Superior temporal gyrus (tissue), 1 donor: ENCODE measurements around the gene EXPH5.
"Not testable (repeated sequence)": the region's sequence is repeated elsewhere in the genome, so short reads cannot be mapped to it uniquely, and the experiment has no call there.

ENCODE experiments used
- DNase-seq: peaks from one replicate; pipeline ENCODE4 v3.0.0-alpha.2; 2016; ENCODE audit errors: extremely low spot score

EXPH5 gene

GRCh38 chr11:108593214-108593922 is at the start of gene EXPH5:
TSS of gene EXPH5 (minus strand) at chr11:108593768. CDS start at chr11:108593536, 232 bp downstream.
- DNase-seq: peak; percentile 59

- DNase-seq: not testable (repeated sequence)
These were observed 48.2 kb upstream of the EXPH5 start for GRCh38 chr11:108641752-108642151.

GRCh38 chr11:108639146-108639545 is 45.6 kb upstream of the EXPH5 start:
- no peak for DNase-seq

DNA sequence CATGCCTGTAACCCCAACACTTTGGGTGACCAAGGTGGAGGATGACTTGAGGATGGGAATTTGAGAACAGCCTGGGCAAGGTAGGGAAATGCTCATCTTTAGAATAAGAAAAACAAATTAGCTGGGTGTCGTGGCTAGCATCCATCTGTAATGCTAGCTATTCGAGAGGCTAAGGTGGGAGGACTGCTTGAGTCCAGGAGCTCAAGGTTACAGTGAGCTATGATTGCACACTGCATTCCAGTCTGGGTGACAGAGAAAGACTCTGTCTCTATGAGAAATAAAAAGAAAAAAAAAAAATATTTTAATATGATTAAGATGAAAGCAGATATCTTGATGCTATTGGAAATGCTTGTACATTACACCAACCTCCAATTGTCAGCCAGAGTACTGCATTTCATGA is 42.7 kb upstream of the EXPH5 start:
- DNase-seq: no peak

- no peak for DNase-seq
These were observed 41.5 kb upstream of the EXPH5 start for GRCh38 chr11:108635106-108635505.

- no peak for DNase-seq
These were observed 38.6 kb upstream of the EXPH5 start for GRCh38 chr11:108632041-108632704.

DNA sequence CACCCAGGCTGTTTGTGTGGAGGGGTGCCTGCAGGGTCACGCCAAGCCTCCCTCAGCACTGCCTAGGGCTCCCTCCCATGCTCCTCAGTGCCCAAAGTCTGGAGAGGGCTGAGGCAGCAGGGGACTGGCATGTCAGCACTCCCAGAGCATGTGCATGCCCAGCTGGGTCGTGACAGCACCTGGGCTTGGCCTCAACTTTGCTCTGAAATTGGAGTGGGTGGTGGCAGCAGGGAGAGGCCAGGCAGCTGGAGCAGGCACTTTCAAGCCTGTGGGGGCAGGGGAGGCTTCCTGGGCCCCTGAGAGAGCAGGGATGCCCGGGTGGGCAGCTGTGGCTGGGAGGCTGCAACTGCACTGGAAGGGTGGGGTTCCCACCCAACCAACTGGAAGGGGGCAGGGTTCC is 35.7 kb upstream of the EXPH5 start:
- no peak for DNase-seq

DNA sequence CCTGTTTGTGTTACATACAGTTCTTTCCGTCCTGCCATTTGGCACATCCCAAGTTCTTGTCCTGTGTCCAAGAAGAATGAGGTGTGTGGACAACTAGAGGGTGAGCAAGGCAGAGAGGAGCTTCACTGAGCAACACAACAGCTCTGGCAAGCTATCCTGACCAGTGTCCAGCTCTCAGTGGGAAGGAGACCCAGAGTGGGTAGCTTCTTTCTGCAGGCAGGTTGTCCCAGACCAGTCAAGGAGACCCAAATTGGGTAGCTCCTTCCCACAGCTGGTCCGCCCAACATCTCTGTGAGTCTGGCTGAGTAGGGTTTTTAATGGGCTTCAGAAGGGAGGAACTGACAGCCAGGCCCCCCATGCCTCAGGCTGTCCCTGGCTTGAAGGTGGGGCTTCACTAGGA is 35.2 kb upstream of the EXPH5 start:
- DNase-seq: no peak

- no peak for DNase-seq
These were observed 34.8 kb upstream of the EXPH5 start for GRCh38 chr11:108628326-108628725.

GRCh38 chr11:108624196-108624925 is 30.8 kb upstream of the EXPH5 start:
- DNase-seq: no peak

- DNase-seq: no peak
These were observed 28.8 kb upstream of the EXPH5 start for GRCh38 chr11:108622341-108622740.

GRCh38 chr11:108620958-108621772 is 27.6 kb upstream of the EXPH5 start:
- no peak for DNase-seq

DNA sequence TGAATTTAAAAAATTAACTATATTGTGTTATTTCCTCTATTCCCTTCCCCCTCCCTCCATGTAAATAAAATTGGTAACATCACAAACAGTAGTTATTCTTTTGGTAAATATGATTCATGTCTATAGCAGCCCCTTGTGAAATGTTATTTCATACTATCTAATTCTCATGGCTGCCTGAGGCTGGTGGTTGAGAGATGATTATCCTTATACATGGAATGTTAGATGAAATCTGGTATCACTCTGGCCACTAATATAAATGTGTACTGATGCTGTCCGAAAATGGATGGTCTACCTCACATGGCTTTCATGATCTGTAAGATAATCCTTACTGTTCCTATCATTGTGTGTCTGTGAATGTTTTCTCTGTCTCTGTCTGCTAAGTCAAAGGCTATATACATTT is 25.0 kb upstream of the EXPH5 start:
- no peak for DNase-seq

DNA sequence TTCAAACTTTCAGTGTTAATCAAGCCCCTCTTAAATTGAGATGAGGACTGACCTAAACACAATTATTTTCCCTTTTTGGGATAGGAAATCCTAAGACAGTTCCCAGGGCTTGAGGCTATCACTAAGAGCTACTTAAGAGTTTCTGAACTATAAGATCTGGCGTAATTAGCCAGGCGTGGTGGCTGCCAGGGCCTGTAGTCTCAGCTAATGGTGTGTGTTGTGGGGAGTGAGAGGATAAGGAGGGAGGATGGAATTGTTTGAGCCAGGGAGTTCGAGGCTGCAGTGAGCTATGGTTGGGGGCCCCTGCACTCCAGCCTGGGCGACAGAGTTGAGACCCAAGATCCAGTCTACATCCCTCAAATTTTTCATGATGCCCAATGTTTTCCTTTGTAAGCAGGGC is 23.5 kb upstream of the EXPH5 start:
- DNase-seq: no peak

- no peak for DNase-seq
These were observed 23.0 kb upstream of the EXPH5 start for GRCh38 chr11:108616549-108616948.

- DNase-seq: no peak
These were observed 20.5 kb upstream of the EXPH5 start for GRCh38 chr11:108614086-108614485.

DNA sequence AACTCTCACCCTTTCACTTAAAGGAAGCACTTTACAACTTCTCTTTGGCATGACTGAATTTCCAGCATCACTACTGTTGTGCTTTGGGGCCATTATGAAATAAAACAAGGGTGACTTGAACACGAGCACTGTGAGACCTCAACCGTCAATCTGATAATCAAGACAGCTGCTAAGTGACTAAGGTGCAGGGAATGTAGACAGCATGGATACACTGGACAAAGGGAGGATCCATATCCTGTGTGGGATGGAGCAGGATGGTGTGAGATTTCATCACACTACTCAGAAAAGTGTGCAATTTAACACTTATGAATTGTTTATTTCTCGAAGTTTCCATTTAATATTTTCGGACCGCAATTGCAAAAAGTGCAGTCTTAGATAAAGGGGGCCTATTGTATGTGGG is 16.1 kb upstream of the EXPH5 start:
- no peak for DNase-seq

- no peak for DNase-seq
These were observed 15.0 kb upstream of the EXPH5 start for GRCh38 chr11:108608548-108608947.

GRCh38 chr11:108606495-108607160 is 13.1 kb upstream of the EXPH5 start:
- no peak for DNase-seq

DNA sequence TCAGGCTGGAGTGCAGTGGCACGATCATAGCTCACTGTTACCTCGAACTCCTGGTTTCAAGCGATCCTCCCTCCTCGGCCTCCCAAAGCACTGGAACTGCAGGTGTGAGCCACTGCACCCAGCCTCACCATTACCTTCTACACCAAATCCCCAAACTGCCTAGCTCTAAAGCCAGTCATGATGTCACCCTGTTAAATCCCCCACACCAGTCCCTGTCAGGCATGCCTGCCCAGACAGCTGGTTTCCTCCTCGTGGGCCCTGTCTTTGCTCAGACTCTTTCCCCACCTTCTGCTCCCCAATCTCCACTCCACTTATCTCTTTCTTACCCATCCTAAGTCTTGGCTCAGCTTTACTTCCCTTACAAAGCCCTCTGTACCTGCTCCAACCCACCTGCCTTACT is 12.5 kb upstream of the EXPH5 start:
- no peak for DNase-seq

GRCh38 chr11:108602818-108603217 is 9.2 kb upstream of the EXPH5 start:
- DNase-seq: not testable (repeated sequence)
